DOHH2 (cell line): ENCODE data around the gene WDR27.

Experiments used
- EZH2phosphoT487 ChIP-seq: fragments of 200-600 bp; sonication (generic); IDR thresholded peaks from 2 replicates; pipeline ENCODE4 v1.6.1; 2017; ENCODE audit warnings: borderline replicate concordance, mild to moderate bottlenecking, antibody characterized with exemption, low read length, moderate library complexity, mixed read lengths
- TF ChIP-seq, protein P1 (sequence below): fragments of 200-600 bp; sonication (generic); IDR thresholded peaks from one replicate; pipeline ENCODE4 v1.5.1; 2014; ENCODE audit warnings: antibody characterized with exemption, mild to moderate bottlenecking, low read depth, low read length; ENCODE audit not compliant: poor library complexity, severe bottlenecking

- TF ChIP-seq, protein P1, sequence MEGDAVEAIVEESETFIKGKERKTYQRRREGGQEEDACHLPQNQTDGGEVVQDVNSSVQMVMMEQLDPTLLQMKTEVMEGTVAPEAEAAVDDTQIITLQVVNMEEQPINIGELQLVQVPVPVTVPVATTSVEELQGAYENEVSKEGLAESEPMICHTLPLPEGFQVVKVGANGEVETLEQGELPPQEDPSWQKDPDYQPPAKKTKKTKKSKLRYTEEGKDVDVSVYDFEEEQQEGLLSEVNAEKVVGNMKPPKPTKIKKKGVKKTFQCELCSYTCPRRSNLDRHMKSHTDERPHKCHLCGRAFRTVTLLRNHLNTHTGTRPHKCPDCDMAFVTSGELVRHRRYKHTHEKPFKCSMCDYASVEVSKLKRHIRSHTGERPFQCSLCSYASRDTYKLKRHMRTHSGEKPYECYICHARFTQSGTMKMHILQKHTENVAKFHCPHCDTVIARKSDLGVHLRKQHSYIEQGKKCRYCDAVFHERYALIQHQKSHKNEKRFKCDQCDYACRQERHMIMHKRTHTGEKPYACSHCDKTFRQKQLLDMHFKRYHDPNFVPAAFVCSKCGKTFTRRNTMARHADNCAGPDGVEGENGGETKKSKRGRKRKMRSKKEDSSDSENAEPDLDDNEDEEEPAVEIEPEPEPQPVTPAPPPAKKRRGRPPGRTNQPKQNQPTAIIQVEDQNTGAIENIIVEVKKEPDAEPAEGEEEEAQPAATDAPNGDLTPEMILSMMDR: no peak
- no peak for TF ChIP-seq EZH2phosphoT487
Observed at GRCh38 chr6:169426611-169427010, 275.2 kb downstream of the WDR27 start.
